ENCODE data around the gene RIGI. TPM values are rescaled to one million over a fixed set of nuclear protein-coding genes. Genes with fewer than 3 reads are reported as not detected.

RIGI gene
- total and polyA plus RNA-seq, 2 of the 13 experiments (the other 11 are each of a cell fraction or from before 2014, with no cell fraction given), result 3.0 to 8.2 TPM

- TF ChIP-seq ZNF407 (CRISPR knock-in tag; IDR thresholded peaks at IDR 0.05; ENCODE audit: not compliant biosample characterization), result no peak
- no peak for TF ChIP-seq RERE (CRISPR knock-in tag; IDR thresholded peaks at IDR 0.05; ENCODE audit: low read depth)
- no peak for TF ChIP-seq ATF7 (IDR thresholded peaks at IDR 0.05)
- peak; percentile 62; the same call in 1 of the 2 replicates for TF ChIP-seq ATF7 (CRISPR knock-in tag; IDR thresholded peaks at IDR 0.05)
- peak; percentile 94 for TF ChIP-seq AGO2 (optimal IDR thresholded peaks at IDR 0.05; ENCODE audit: low read depth, low read length)
- TF ChIP-seq POLR2G (IDR thresholded peaks at IDR 0.05; ENCODE audit: low read depth, low read length), result peak; percentile 90
- no peak; the same call in 1 of the 2 replicates for TF ChIP-seq GZF1 (CRISPR knock-in tag; IDR thresholded peaks at IDR 0.05)
- TF ChIP-seq HNF1A (IDR thresholded peaks at IDR 0.05; ENCODE audit: low read depth), result no peak
- TF ChIP-seq HNF1A (CRISPR knock-in tag; IDR thresholded peaks at IDR 0.05; ENCODE audit: borderline replicate concordance), result 0 out of 2 replicates have a peak, but pooled peaks have one; percentile 79
- TF ChIP-seq CC2D1A (CRISPR knock-in tag; IDR thresholded peaks at IDR 0.05), result no peak
Observed at GRCh38 chr9:32552172-32552872, 26.3 kb upstream of the RIGI start, which contains the start of the genes SMIM27 and TOPORS (continued).

Data from HepG2 (cell line).